OCI-LY7 (cell line): ENCODE measurements around the gene CEP295NL.

Experiments used
- EZH2phosphoT487 ChIP-seq: fragments of 200-600 bp; sonication (generic); IDR thresholded peaks from 2 replicates; pipeline ENCODE4 v1.6.1; 2018; ENCODE audit warnings: low read depth, borderline replicate concordance, mild to moderate bottlenecking, mixed run types, antibody characterized with exemption, low read length, moderate library complexity, mixed read lengths
- TF ChIP-seq, protein P1 (sequence below): fragments of 200-600 bp; sonication (generic); conservative IDR thresholded peaks from 2 replicates; pipeline ENCODE4 v1.5.1; 2014; ENCODE audit warnings: mild to moderate bottlenecking, antibody characterized with exemption, low read length, moderate library complexity, mixed read lengths

DNA sequence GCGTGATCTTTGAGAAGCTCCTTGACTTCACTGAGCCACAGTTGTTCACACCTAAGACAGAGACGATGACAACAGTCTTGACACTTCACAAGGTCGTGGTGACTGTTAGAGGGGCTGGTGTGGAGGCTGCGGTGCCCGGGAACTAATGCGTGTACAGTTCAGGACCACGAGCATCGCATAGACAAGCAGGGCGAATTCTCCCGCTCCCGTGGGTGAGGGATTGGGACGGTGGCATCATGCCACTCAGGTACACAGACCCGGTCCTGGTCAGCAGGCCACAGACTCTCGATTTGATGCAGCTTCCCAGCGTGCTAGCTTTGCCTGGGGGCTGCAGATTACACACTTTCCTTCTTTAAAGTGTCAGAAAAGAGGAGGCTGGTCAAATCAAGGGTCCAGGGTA lies 24.7 kb downstream of the CEP295NL start:
- TF ChIP-seq, protein P1, sequence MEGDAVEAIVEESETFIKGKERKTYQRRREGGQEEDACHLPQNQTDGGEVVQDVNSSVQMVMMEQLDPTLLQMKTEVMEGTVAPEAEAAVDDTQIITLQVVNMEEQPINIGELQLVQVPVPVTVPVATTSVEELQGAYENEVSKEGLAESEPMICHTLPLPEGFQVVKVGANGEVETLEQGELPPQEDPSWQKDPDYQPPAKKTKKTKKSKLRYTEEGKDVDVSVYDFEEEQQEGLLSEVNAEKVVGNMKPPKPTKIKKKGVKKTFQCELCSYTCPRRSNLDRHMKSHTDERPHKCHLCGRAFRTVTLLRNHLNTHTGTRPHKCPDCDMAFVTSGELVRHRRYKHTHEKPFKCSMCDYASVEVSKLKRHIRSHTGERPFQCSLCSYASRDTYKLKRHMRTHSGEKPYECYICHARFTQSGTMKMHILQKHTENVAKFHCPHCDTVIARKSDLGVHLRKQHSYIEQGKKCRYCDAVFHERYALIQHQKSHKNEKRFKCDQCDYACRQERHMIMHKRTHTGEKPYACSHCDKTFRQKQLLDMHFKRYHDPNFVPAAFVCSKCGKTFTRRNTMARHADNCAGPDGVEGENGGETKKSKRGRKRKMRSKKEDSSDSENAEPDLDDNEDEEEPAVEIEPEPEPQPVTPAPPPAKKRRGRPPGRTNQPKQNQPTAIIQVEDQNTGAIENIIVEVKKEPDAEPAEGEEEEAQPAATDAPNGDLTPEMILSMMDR = no peak
- no peak for TF ChIP-seq EZH2phosphoT487
